Transverse colon (tissue), 4 donors: Measurements from ENCODE around the gene COL4A1. TPM values are rescaled to one million over a fixed set of nuclear protein-coding genes. Genes with fewer than 3 reads are reported as not detected.
A peak's percentile ranks its signal among the peaks of the same experiment; 100 is the strongest.

Experiments
- DNase-seq: peaks from one replicate; pipeline ENCODE4 v3.0.0-alpha.2; 2019
- H3K27ac ChIP-seq, 4 donors: fragments of 200-600 bp; sonication (generic); 2 replicates each; pipeline ENCODE4 v1.5.1; 2016 to 2018; ENCODE audit warnings: inconsistent platforms in 4 of 4
- H3K27me3 ChIP-seq: fragments of 200-600 bp; sonication (generic); 2 replicates; pipeline ENCODE4 v1.5.1; 2017; ENCODE audit warnings: inconsistent platforms
- H3K36me3 ChIP-seq, 4 donors: fragments of 200-600 bp; sonication (generic); 2 replicates each; pipeline ENCODE4 v1.5.1; 2017 to 2019; ENCODE audit warnings: inconsistent platforms in 4 of 4
- H3K4me1 ChIP-seq, 4 donors: fragments of 200-600 bp; sonication (generic); 2 replicates each; pipeline ENCODE4 v1.5.1; 2017 to 2020; ENCODE audit warnings: inconsistent platforms in 4 of 4
- H3K4me3 ChIP-seq, 4 donors: fragments of 200-600 bp; sonication (generic); 1 replicate in 1 of 4; 2 replicates in 3 of 4; pipeline versions ENCODE4 v1.5.1 to v1.6.1; 2017 to 2019; ENCODE audit warnings: inconsistent platforms in 4 of 4
- H3K9me3 ChIP-seq, 2 donors: fragments of 200-600 bp; sonication (generic); 2 replicates each; pipeline ENCODE4 v1.5.1; 2017 to 2019; ENCODE audit warnings: inconsistent platforms in 2 of 2
- CTCF ChIP-seq, 5 experiments: fragments of 200-600 bp in 3 of 5; fragments of 450-650 bp in 2 of 5; sonication (generic) in 3 of 5; IDR thresholded peaks; 1 replicate in 2 of 5; 2 replicates in 3 of 5; pipeline ENCODE4 v1.5.1; 2016 to 2017; ENCODE audit warnings: antibody characterized with exemption in 5 of 5, inconsistent platforms in 3 of 5, mild to moderate bottlenecking in 2 of 5, moderate library complexity in 1 of 5
- EP300 ChIP-seq: sonication (generic); formaldehyde crosslinking; IDR thresholded peaks from one replicate; pipeline ENCODE4 v1.6.1; 2017; ENCODE audit warnings: antibody characterized with exemption, low read depth
- POLR2A ChIP-seq: fragments of 450-650 bp; IDR thresholded peaks from one replicate; pipeline ENCODE4 v1.6.1; 2016; ENCODE audit warnings: antibody characterized with exemption, mild to moderate bottlenecking, moderate library complexity
- POLR2AphosphoS5 ChIP-seq, 3 donors: sonication (generic); formaldehyde crosslinking; IDR thresholded peaks; one replicate each; pipeline ENCODE4 v1.6.1; 2016; ENCODE audit warnings: antibody characterized with exemption in 3 of 3
- WGBS, 2 donors: methylation state at CpG; one replicate each; pipeline ENCODE4 v1.1.5; 2018; ENCODE audit warnings: low coverage in 1 of 2; 5-methylcytosine and 5-hydroxymethylcytosine counted together
- in situ Hi-C, 4 donors: fragments of 200-750 bp; cut with MboI; loops; one replicate each; pipeline versions ENCODE4 v1.15.0 to v1.15.1; 2017; ENCODE audit warnings: low sequenced_read_pairs in 3 of 4, low pct_ligation_motif_present in 1 of 4, low pct_unique_long_range_greater_than_20kb in 1 of 4
- intact Hi-C: fragments of 100-400 bp; cut with DNase I; formaldehyde crosslinking; loops from one replicate; pipeline ENCODE4 v1.15.1; 2023; ENCODE audit warnings: low total_unique reads
- total RNA-seq, 4 donors: library from RNA; depleted of rRNA; stranded (reverse); fragments of >200 nt; gene quantifications; one replicate each; pipeline ENCODE4 v1.1.0, GENCODE V29; 2016

COL4A1 gene
- total RNA-seq, 4 donors from 2014 or later, result 46.4 to 180 (median 99.2) TPM

GRCh38 chr13:110306340-110306959 lies 507 bp downstream of the COL4A1 start:
- no peaks in the 10 kb centered on the region for H3K9me3 ChIP-seq
- H3K4me3 ChIP-seq, result peak overlapping the region; percentile 58 to 88 (median 74)
- TF ChIP-seq CTCF (IDR thresholded peaks at IDR 0.05) (no peak), POLR2A (no peak), EP300 (no peak), POLR2AphosphoS5 (IDR thresholded peaks at IDR 0.05) (no peak)
- intact Hi-C loops, result loop anchor here (5.0 to 10.0 kb wide), 3 partner anchors 36 to 108 kb away; no protein-coding TSS in a partner anchor
- H3K36me3 ChIP-seq, result no peaks in the 10 kb centered on the region
- WGBS, 2 donors, result 13 to 35% methylated on average over 5 to 46 of the region's 53 CpGs
- peaks cover 0 to 40% (median 26%) of the 10 kb centered on the region in 4 donors for H3K4me1 ChIP-seq
- in situ Hi-C loops, result no loop called here
- H3K27ac ChIP-seq, result peak overlapping the region; percentile 88 to 98 (median 94)
- peaks cover 37% of the 10 kb centered on the region for H3K27me3 ChIP-seq
- DNase-seq, result no peak

GRCh38 chr13:110305949-110306339 lies 1.0 kb downstream of the COL4A1 start:
- peak overlapping the region; percentile 58 to 88 (median 74) for H3K4me3 ChIP-seq
- H3K4me1 ChIP-seq, result peaks cover 0 to 41% (median 24%) of the 10 kb centered on the region in 4 donors
- peaks cover 37% of the 10 kb centered on the region for H3K27me3 ChIP-seq
- WGBS, 2 donors, result 8 to 21% methylated on average over 6 of the region's 6 CpGs
- DNase-seq, result no peak
- in situ Hi-C loops, result no loop called here
- TF ChIP-seq CTCF (IDR thresholded peaks at IDR 0.05), result no peak
- peak in 2 of 3 donors; percentile 7 to 15 for TF ChIP-seq POLR2AphosphoS5 (IDR thresholded peaks at IDR 0.05)
- peak overlapping the region; percentile 88 to 98 (median 94) for H3K27ac ChIP-seq
- H3K36me3 ChIP-seq, result no peaks in the 10 kb centered on the region
- no peaks in the 10 kb centered on the region for H3K9me3 ChIP-seq
- intact Hi-C loops, result loop anchor here (5.0 to 10.0 kb wide), 3 partner anchors 36 to 109 kb away; no protein-coding TSS in a partner anchor

- intact Hi-C loops, result loop anchor here (5.0 to 10.0 kb wide), 3 partner anchors 37 to 109 kb away; no protein-coding TSS in a partner anchor
- Histone ChIP-seq H3K4me3 (peak overlapping the region; percentile 58 to 88 (median 74)), H3K27me3 (peaks cover 37% of the 10 kb centered on the region), H3K36me3 (no peaks in the 10 kb centered on the region), H3K4me1 (peaks cover 0 to 41% (median 22%) of the 10 kb centered on the region in 4 donors), H3K9me3 (no peaks in the 10 kb centered on the region), H3K27ac (peak overlapping the region; percentile 88 to 98 (median 94))
- TF ChIP-seq POLR2A (no peak), EP300 (no peak), CTCF (IDR thresholded peaks at IDR 0.05) (no peak), POLR2AphosphoS5 (IDR thresholded peaks at IDR 0.05) (no peak)
- in situ Hi-C loops, result no loop called here
- no peak for DNase-seq
- 53 to 55% methylated on average over 2 of the region's 2 CpGs for WGBS, 2 donors
Measured at GRCh38 chr13:110305544-110305943, 1.4 kb downstream of the COL4A1 start.

- no peak for DNase-seq
- TF ChIP-seq POLR2A (no peak), POLR2AphosphoS5 (IDR thresholded peaks at IDR 0.05) (no peak), EP300 (no peak), CTCF (IDR thresholded peaks at IDR 0.05) (no peak)
- in situ Hi-C loops (no loop called here), intact Hi-C loops (loop anchor here (5.0 to 10.0 kb wide), 3 partner anchors 37 to 110 kb away; no protein-coding TSS in a partner anchor)
- peak overlapping the region in 3 of 4 donors; percentile 58 to 79 (median 69) for H3K4me3 ChIP-seq
- no peaks in the 10 kb centered on the region for H3K36me3 ChIP-seq
- peak overlapping the region; percentile 88 to 98 (median 94) for H3K27ac ChIP-seq
- 25 to 48% methylated on average over 1 to 4 of the region's 4 CpGs for WGBS, 2 donors
- H3K27me3 ChIP-seq, result peaks cover 37% of the 10 kb centered on the region
- no peaks in the 10 kb centered on the region for H3K9me3 ChIP-seq
- H3K4me1 ChIP-seq, result peaks cover 0 to 41% (median 21%) of the 10 kb centered on the region in 4 donors
Measured at GRCh38 chr13:110305001-110305400, 2.0 kb downstream of the COL4A1 start.
